Natural killer cell (primary cell): ENCODE data around the gene RSL24D1. TPM values are rescaled to one million over a fixed set of nuclear protein-coding genes. Genes with fewer than 3 reads are reported as not detected.

ENCODE experiments used
- ATAC-seq, 3 donors: fragments of 150-1000 bp in 2 of 3; fragments of 200-7000 bp in 1 of 3; cut with Tn5 transposase; 1 replicate in 1 of 3; 2 replicates in 2 of 3; pipeline ENCODE4 v1.10.0; 2021; ENCODE audit warnings: mild to moderate bottlenecking in 2 of 3, moderate library complexity in 2 of 3
- DNase-seq, 2 donors: peaks; one replicate each; pipeline versions ENCODE4 v3.0.0 to v3.0.0-alpha.2; 2013 to 2021; ENCODE audit warnings: mixed read lengths in 1 of 2
- H3K27ac ChIP-seq: one replicate; pipeline ENCODE4 v1.5.1; 2013; ENCODE audit warnings: mild to moderate bottlenecking, low read length
- H3K27me3 ChIP-seq: one replicate; pipeline ENCODE4 v1.6.1; 2013; ENCODE audit warnings: low read length; ENCODE audit not compliant: control insufficient read depth, insufficient read depth
- H3K36me3 ChIP-seq: one replicate; pipeline ENCODE4 v1.6.1; 2013; ENCODE audit warnings: low read length; ENCODE audit not compliant: control insufficient read depth, insufficient read depth
- H3K4me1 ChIP-seq: one replicate; pipeline ENCODE4 v1.6.1; 2013; ENCODE audit warnings: low read length; ENCODE audit not compliant: control insufficient read depth, insufficient read depth
- H3K4me3 ChIP-seq: one replicate; pipeline ENCODE4 v1.5.1; 2013; ENCODE audit warnings: low read length
- H3K9me3 ChIP-seq: one replicate; pipeline ENCODE4 v1.6.1; 2013; ENCODE audit warnings: low read length; ENCODE audit not compliant: control insufficient read depth, insufficient read depth
- H3K27ac Mint-ChIP-seq, 2 donors: one replicate each; pipeline ENCODE4 v1.8.0; 2022; ENCODE audit warnings: mild to moderate bottlenecking in 2 of 2, mixed read lengths in 2 of 2, moderate library complexity in 1 of 2
- H3K27me3 Mint-ChIP-seq, 2 donors: one replicate each; pipeline ENCODE4 v1.8.0; 2022; ENCODE audit warnings: low read depth in 2 of 2, mixed read lengths in 2 of 2
- H3K36me3 Mint-ChIP-seq: one replicate; pipeline ENCODE4 v1.8.0; 2022; ENCODE audit warnings: mixed read lengths
- H3K4me1 Mint-ChIP-seq, 2 donors: one replicate each; pipeline ENCODE4 v1.8.0; 2022; ENCODE audit warnings: mixed read lengths in 2 of 2
- H3K4me3 Mint-ChIP-seq: one replicate; pipeline ENCODE4 v1.8.0; 2022; ENCODE audit warnings: mild to moderate bottlenecking, moderate library complexity, mixed read lengths
- H3K9me3 Mint-ChIP-seq, 2 donors: one replicate each; pipeline ENCODE4 v1.8.0; 2022; ENCODE audit warnings: mixed read lengths in 2 of 2
- WGBS: methylation state at CpG from one replicate; pipeline ENCODE4 v1.1.7; 2013; ENCODE audit warnings: missing lambda C conversion rate; ENCODE audit not compliant: insufficient coverage; 5-methylcytosine and 5-hydroxymethylcytosine counted together
- intact Hi-C: fragments of 100-400 bp; cut with micrococcal nuclease; formaldehyde crosslinking; loops from one replicate; pipeline ENCODE4 v1.14.2; 2022
- total RNA-seq, 4 donors: library from RNA; stranded (reverse); fragments of 120-200 nt in 1 of 4; gene quantifications; one replicate each; pipeline versions ENCODE4 v1.2.3 to v1.2.4, GENCODE V29; 2013 to 2022
- TF ChIP-seq, protein P1 (sequence below): fragments of 200-600 bp; IDR thresholded peaks from one replicate; pipeline ENCODE4 v1.8.0; 2022; ENCODE audit warnings: antibody characterized with exemption

Gene RSL24D1
- total RNA-seq, 3 donors from 2014 or later (not counting 1 experiment from before 2014, with no cell fraction given) = 97.4 to 102 (median 102) TPM

DNA sequence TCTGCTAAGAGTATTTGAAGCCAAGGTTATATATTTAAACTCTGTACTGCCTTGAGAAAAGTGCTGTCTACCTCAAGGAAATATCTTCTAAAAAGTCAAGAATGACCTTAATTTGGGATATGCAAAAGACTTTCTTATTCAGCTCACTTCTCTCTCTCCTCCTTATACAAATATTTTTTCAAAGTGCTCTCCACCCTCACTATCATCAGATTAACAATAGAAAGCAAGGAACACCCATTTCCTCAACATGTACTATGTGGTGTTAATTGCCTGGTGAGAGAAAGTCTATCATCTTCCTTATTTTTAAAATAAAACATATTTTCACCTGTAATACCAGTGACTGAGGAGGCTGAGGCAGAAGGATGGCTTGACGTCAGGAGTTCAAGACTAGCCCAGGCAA, 44.4 kb upstream of the RSL24D1 start:
- ATAC-seq (no peak), DNase-seq (no peak)
- no peaks in the 10 kb centered on the region for H3K9me3 ChIP-seq
- H3K4me1 ChIP-seq = peaks cover 7% of the 10 kb centered on the region
- TF ChIP-seq, protein P1, sequence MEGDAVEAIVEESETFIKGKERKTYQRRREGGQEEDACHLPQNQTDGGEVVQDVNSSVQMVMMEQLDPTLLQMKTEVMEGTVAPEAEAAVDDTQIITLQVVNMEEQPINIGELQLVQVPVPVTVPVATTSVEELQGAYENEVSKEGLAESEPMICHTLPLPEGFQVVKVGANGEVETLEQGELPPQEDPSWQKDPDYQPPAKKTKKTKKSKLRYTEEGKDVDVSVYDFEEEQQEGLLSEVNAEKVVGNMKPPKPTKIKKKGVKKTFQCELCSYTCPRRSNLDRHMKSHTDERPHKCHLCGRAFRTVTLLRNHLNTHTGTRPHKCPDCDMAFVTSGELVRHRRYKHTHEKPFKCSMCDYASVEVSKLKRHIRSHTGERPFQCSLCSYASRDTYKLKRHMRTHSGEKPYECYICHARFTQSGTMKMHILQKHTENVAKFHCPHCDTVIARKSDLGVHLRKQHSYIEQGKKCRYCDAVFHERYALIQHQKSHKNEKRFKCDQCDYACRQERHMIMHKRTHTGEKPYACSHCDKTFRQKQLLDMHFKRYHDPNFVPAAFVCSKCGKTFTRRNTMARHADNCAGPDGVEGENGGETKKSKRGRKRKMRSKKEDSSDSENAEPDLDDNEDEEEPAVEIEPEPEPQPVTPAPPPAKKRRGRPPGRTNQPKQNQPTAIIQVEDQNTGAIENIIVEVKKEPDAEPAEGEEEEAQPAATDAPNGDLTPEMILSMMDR = no peak
- Mint-ChIP-seq H3K36me3 (no peaks in the 10 kb centered on the region), H3K27me3 (no peaks in the 10 kb centered on the region), H3K4me3 (no peak overlapping the region), H3K27ac (peak overlapping the region in 1 of 2 donors; percentile 52), H3K9me3 (no peaks in the 10 kb centered on the region), H3K4me1 (peaks cover 48 to 62% of the 10 kb centered on the region in 2 donors)
- H3K4me3 ChIP-seq = no peak overlapping the region
- no peaks in the 10 kb centered on the region for H3K27me3 ChIP-seq
- peaks cover 3% of the 10 kb centered on the region for H3K36me3 ChIP-seq
- WGBS = no CpG with 5 or more reads among the region's 1 CpG
- intact Hi-C loops = no loop called here
- H3K27ac ChIP-seq = no peak overlapping the region

DNA sequence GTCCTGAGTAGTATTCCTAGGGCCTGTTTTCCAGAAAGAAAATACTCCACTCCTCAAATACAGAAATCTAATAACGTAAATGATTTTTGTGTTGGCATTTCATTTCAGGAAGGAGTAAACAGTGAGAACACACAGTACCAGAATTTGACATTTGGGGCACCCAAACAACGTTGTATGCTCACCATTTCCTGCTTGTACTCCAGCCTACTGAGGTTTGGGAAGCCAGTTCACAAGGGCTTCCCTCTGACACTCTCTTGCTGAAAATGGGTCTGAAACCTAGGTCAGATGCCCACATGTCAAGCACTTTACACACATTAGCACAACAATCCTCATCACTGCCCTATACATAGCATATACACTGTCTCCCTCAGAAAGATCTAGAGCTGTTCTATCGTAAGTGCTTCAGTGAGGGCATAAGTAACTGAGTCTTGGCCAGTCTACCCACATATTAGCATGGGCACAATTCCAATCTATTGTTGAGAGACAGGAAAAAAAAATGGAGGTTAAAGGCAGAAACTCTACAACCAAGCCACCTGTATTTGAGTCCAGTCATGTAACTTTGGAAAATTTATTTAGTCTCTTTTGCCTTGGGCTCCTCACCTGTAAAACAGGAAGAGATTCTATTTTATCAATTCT, 43.5 kb upstream of the RSL24D1 start:
- no peak overlapping the region for H3K27ac ChIP-seq
- Mint-ChIP-seq H3K27me3 (no peaks in the 10 kb centered on the region), H3K27ac (peak overlapping the region; percentile 52 to 91), H3K36me3 (no peaks in the 10 kb centered on the region), H3K4me3 (no peak overlapping the region), H3K9me3 (no peaks in the 10 kb centered on the region), H3K4me1 (peaks cover 46 to 61% of the 10 kb centered on the region in 2 donors)
- ATAC-seq (peak; percentile 60 to 77 (median 71)), DNase-seq (peak in 1 of 2 donors; percentile 53)
- peaks cover 3% of the 10 kb centered on the region for H3K36me3 ChIP-seq
- H3K4me1 ChIP-seq = peaks cover 7% of the 10 kb centered on the region
- intact Hi-C loops = no loop called here
- no peaks in the 10 kb centered on the region for H3K27me3 ChIP-seq
- TF ChIP-seq, protein P1 = no peak
- H3K9me3 ChIP-seq = no peaks in the 10 kb centered on the region
- no peak overlapping the region for H3K4me3 ChIP-seq
- 54% methylated on average over 3 of the region's 3 CpGs for WGBS

DNA sequence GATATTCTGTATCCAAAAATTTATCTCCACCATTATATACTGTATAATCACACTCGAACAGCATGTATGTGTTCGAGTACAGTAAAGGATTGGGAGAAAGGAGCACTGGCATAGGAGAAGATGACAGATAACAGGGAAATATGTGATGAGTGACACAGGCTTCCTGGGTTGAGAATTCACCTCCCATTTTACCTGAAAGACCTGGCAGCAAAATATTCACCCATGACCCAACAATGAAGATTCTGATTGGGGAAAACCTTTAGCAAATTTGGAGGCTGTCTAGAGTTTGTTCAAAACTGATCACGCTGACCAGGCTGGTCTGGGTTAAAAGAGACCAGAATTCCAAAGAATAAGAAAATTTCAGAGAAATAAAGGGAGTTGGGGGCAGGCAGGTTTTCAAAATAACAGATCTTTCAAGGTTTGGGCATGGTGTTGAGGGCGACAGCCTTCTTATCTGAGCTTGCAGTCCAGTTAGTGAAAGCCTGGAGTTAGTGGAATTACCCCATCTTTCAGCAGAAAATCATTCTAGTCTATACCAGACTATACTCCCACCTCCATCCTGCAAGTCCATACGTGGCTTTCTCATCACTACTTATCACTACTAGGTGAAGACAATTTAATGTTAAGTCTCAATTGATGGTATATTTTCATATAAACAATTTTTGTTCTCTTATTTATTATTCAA, 42.8 kb upstream of the RSL24D1 start:
- Histone ChIP-seq H3K9me3 (no peaks in the 10 kb centered on the region), H3K4me1 (peaks cover 7% of the 10 kb centered on the region), H3K27ac (no peak overlapping the region), H3K4me3 (no peak overlapping the region), H3K36me3 (peaks cover 5% of the 10 kb centered on the region), H3K27me3 (no peaks in the 10 kb centered on the region)
- H3K4me1 Mint-ChIP-seq = peaks cover 39 to 54% of the 10 kb centered on the region in 2 donors
- no peaks in the 10 kb centered on the region for H3K27me3 Mint-ChIP-seq
- intact Hi-C loops = no loop called here
- H3K4me3 Mint-ChIP-seq = no peak overlapping the region
- 98% methylated on average over 3 of the region's 5 CpGs for WGBS
- no peaks in the 10 kb centered on the region for H3K9me3 Mint-ChIP-seq
- ATAC-seq (peak in 2 of 3 donors; percentile 8 to 19), DNase-seq (no peak)
- no peaks in the 10 kb centered on the region for H3K36me3 Mint-ChIP-seq
- H3K27ac Mint-ChIP-seq = peak overlapping the region; percentile 52 to 91
- TF ChIP-seq, protein P1 = no peak
